ENCODE data around the gene APOL6.

The APOL6 gene

GRCh38 chr22:35616043-35616442 is 32.2 kb upstream of the APOL6 start:
- TF ChIP-seq CTCF (IDR thresholded peaks at IDR 0.05; ENCODE audit: control insufficient read depth, extremely low read depth, insufficient read depth): no peak
- no peak overlapping the region for H3K4me3 ChIP-seq (ENCODE audit: low read depth, low read length)
- DNase-seq (ENCODE audit: low read depth): no peak

- DNase-seq (ENCODE audit: low read depth): no peak
- H3K4me3 ChIP-seq (ENCODE audit: low read depth, low read length): no peak within 1 kb of the TSS
- TF ChIP-seq CTCF (IDR thresholded peaks at IDR 0.05; ENCODE audit: control insufficient read depth, extremely low read depth, insufficient read depth): no peak
Measured at GRCh38 chr22:35617137-35617755, 31.0 kb upstream of the APOL6 start, which contains the start of gene MB. Gene MB (minus strand): TSS chr22:35617329. CDS start chr22:35617257, 72 bp downstream.

GRCh38 chr22:35618427-35619223 is 29.6 kb upstream of the APOL6 start:
- DNase-seq (ENCODE audit: low read depth): no peak
- no peak for TF ChIP-seq CTCF (IDR thresholded peaks at IDR 0.05; ENCODE audit: control insufficient read depth, extremely low read depth, insufficient read depth)
- no peak overlapping the region for H3K4me3 ChIP-seq (ENCODE audit: low read depth, low read length)

- DNase-seq (ENCODE audit: low read depth): no peak
- no peak for TF ChIP-seq CTCF (IDR thresholded peaks at IDR 0.05; ENCODE audit: control insufficient read depth, extremely low read depth, insufficient read depth)
Measured at GRCh38 chr22:35619336-35620094, 28.7 kb upstream of the APOL6 start.

GRCh38 chr22:35620624-35621251 is 27.5 kb upstream of the APOL6 start:
- no peak for TF ChIP-seq CTCF (IDR thresholded peaks at IDR 0.05; ENCODE audit: control insufficient read depth, extremely low read depth, insufficient read depth)
- DNase-seq (ENCODE audit: low read depth): no peak
- no peak overlapping the region for H3K4me3 ChIP-seq (ENCODE audit: low read depth, low read length)

More at GRCh38 chr22:35619336-35620094, 28.7 kb upstream of the APOL6 start:
- no peak overlapping the region for H3K4me3 ChIP-seq (ENCODE audit: low read depth, low read length)

- peak overlapping the region; percentile 24 for H3K4me3 ChIP-seq (ENCODE audit: low read depth, low read length)
- no peak for DNase-seq (ENCODE audit: low read depth)
- TF ChIP-seq CTCF (IDR thresholded peaks at IDR 0.05; ENCODE audit: control insufficient read depth, extremely low read depth, insufficient read depth): no peak
Measured at GRCh38 chr22:35621451-35621850, 26.8 kb upstream of the APOL6 start.

All from LNCaP clone FGC (cell line).